GM18520 (cell line): ENCODE data around the gene HMX3.

Source experiments
- ATAC-seq: cut with Tn5 transposase; IDR thresholded peaks from one replicate; pipeline ENCODE4 v1.9.1; 2021; ENCODE audit not compliant: unreplicated experiment

HMX3 gene

DNA sequence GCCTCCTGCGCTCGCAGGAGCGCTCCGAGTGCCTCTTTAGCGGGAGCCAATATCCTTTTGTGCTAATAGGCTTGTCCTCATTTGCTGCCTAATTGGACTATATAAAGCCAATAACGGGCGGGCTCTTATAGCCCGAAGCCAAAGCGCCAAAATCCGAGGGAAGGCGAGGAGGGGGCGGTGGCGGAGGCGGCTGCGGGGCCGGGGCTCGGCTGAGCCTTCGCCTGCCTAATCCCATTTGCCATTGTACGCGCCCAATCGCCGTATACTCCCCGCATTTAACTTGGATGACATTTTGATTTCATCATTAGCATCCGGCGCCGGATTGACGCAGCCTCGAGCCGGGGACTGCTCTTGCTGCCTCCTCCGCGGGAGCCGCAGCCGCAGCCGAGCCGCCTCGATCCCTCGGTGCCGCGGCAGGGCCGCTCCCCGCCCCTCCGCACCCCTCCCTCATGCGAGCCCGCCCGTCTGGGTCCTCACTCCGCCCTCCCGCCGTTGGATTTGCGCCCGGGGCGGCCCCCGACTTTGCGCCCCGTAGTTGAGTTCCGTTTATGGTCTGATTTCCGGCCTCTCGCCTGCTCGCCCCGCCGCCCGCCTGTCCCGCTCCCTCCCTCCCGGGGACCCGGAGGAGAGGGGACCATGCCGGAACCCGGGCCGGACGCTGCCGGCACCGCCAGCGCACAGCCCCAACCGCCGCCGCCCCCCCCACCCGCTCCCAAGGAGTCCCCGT, at the start of gene HMX3:
Gene HMX3 (plus strand): TSS at position 556 of the 727 bp plus-strand sequence. CDS start 81 bp downstream, at position 637.
- ATAC-seq: no peak

DNA sequence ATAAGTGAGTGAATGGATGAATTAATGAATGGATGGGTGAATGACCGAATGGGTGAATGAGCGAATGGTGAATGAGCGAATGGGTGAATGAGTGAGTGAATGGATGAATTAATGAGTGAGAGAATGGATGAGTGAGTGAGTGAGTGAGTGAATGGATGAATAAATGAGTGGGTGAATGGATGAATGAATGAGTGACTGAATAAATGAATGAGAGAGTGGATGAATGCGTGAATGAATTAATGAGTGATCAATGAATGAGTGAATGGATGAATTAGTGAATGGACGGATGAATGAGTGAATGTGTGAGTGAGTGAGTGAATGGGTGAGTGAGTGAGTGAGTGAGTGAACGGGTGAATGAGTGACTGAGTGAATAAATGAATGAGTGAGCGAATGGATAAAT, 49.5 kb upstream of the HMX3 start:
- ATAC-seq: no peak

DNA sequence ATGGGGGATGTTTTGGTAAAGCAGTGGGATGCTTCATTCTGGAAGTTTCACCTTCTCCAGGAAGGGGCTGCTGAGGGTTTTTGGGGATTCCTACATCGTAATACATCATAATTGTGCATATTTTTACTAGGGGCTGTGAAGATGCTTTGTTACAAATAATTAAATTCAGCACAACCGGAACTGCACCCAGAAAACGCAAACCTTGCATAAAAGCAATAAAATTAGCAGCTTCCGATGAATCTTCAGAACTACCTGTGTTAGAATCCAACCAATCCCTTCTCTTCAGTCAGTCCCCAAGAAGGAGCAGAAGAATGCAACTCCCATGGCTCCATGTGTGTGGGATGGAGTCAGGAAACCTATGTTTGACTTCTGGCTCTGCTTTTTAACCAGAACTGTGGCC, 48.4 kb upstream of the HMX3 start:
- no peak for ATAC-seq

DNA sequence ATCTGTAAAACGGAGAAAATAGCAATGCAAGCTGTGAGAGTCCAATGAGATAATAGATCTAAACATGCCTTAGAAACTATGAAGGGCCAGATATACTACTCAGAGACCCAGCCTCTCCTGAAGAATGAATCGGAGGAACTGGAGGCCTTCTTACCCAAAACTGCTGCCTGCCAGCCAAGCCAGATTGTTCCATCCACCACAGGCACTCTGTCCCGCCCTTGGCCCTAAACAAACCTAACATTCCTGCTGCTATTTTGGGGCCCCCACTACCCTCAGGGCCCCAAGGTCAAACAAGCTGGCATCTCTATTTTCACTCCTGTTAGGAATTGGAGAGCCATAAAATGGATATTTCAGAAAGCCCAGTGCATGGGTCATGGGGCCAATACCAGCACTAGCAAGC, 48.0 kb upstream of the HMX3 start:
- ATAC-seq: no peak

DNA sequence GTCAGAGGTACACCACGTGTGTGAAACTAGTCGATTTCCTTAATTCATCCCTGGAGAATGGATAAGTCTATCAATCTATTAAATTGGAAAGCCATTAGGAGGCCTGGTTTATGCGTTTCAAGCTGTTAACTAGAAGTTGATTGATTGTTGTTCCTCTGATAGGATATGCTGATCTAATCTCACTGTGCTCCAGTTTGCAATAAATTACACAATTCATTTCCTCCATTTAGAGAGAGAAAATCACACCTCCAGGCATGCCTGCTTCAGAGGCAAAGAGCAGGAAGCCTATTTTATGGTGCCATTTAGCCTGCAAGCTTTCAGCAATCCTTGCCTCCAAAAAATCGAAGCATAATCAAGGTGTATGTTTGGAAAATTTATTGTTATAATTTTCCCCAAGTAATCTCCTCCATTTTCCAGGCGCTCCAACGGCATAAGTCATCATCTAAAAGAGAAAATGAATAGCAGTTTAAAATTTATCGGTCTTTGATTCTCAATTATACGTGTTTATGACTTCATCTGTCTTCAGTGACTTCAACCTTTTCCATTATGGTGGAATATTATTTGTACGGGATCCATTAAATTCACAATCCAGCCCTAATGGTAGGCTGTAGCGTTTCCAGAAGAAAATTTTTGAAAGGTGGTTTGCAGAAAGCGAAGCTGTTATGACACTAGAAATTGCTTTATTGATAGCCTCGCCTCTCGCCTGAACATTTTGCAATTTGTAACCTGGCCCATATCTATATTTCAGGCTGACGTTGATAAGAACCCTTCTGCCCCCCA, 42.9 kb upstream of the HMX3 start:
- no peak for ATAC-seq

DNA sequence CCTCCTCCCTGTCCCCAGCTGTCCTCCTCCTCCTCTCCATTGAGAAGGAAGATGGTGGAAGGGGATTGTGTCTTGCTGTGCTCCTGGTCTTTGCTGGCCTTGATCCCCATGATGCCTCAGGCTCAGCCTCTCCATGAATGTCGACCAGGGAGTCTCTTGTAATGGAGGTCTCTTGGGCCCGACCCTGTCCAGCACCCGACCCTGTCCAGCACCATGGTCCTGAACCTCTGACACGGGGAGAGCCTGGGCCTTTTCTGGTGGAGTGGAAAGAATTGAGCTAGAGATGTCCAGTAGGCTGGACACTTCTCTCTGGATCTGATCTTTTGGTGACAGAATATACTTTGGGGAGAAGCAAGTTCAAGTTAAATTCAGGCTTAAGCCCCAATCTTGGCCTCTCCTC, 42.3 kb upstream of the HMX3 start:
- no peak for ATAC-seq

DNA sequence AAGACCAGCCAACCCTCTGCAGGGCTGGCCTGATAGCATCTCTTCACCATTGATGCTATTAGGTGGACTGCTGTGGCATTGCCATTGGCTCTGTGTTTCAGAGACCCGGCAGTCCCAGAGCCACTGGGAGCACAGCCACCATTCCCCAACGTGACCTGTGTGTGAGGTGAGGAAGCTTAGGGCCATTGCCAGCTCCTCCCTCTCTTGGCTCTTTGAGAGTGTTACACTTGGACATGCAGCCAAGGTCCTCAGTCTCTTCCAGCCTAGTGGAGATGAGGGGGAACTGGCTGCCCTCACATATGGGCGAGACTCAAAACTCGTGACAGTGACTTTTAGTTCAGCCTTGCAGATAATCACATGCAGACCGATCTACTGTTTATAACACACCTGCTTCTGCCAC, 39.3 kb upstream of the HMX3 start:
- ATAC-seq: no peak

DNA sequence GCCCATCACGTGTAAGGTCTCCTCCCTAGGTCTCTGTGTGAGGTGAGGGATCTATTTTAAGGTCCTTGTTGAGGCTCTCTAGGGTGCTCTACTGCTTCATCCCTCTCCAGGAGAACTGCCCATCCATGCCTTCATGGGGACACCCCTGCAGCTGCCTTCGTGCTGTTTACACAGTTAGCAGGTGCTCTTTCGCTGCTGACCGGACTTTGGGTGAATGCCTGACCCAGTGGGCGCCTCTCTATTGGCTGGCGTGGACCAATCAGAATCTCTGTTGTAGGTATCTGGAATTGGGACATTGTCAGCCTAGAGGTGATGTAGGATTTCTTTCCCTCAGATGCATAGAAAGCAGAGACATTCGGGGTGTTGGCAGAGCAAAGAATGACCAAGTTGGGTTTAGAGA, 38.7 kb upstream of the HMX3 start:
- no peak for ATAC-seq

GRCh38 chr10:123100030-123100762, 35.6 kb upstream of the HMX3 start:
- ATAC-seq: no peak

GRCh38 chr10:123101872-123102271, 33.9 kb upstream of the HMX3 start:
- no peak for ATAC-seq

DNA sequence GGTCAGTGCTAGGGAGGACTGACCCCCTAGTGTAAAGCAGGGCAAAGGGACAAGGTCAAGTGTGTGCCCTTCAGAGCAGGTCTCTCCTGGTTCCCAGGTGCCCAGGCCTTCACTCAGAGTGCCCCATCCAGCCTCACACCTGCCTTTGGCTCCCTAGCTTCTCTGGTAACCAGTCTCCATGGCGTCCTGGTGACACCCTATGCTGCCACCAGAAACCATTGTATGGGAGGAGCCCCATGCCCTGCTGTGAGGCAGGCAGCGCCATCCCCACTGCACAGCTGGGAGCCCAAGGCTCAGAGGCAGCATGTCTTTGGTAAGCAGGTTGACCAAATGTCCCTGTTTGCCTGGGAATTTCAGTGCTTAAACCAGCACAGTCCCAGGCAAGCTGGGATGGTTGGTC, 33.1 kb upstream of the HMX3 start:
- ATAC-seq: no peak

DNA sequence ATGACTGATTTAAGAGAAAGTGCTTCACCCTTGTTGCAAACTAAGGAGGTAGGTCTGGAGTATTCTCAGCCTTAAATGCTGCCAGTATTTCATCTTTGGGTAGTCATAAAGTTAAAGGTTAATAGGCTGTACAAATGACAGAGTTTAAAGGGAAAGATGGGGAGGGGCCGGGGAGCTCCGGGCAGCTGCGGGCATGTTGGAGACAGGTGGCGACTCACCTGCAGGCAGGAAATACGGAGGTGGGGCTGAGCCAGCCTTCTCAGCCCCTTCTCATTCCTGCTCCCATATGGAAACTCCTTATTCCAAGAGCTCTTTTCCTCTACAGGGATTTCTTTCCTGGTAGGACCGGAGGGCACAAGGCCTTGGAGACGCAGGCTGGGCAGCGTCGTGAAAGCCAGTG, 31.8 kb upstream of the HMX3 start:
- no peak for ATAC-seq

DNA sequence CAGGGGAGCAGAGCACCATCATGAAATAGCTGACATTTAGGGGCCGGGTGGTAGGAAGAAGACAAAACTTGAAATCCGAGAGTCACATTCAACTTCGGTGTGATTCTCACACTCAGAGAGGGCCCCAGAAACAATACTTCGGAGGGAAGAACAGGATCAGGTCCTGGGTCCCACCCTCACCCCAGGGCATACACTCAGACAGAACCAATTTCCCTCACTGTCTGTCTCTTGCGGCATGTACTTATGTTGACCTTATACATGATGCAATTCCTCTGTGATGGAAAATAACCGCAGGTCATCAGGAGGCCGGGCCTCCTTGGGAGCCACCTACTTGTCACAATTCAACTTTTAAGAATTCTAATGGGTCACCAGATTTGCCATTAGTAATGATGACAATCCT, 26.3 kb upstream of the HMX3 start:
- ATAC-seq: no peak

GRCh38 chr10:123117644-123118417, 17.9 kb upstream of the HMX3 start:
- ATAC-seq: no peak

- ATAC-seq: no peak
Measured at GRCh38 chr10:123119081-123119480, 16.7 kb upstream of the HMX3 start.

- no peak for ATAC-seq
Measured at GRCh38 chr10:123126246-123126645, 9.5 kb upstream of the HMX3 start.

- ATAC-seq: no peak
Measured at GRCh38 chr10:123129618-123130271, 6.0 kb upstream of the HMX3 start.

- no peak for ATAC-seq
Measured at GRCh38 chr10:123132576-123133477, 2.9 kb upstream of the HMX3 start.

DNA sequence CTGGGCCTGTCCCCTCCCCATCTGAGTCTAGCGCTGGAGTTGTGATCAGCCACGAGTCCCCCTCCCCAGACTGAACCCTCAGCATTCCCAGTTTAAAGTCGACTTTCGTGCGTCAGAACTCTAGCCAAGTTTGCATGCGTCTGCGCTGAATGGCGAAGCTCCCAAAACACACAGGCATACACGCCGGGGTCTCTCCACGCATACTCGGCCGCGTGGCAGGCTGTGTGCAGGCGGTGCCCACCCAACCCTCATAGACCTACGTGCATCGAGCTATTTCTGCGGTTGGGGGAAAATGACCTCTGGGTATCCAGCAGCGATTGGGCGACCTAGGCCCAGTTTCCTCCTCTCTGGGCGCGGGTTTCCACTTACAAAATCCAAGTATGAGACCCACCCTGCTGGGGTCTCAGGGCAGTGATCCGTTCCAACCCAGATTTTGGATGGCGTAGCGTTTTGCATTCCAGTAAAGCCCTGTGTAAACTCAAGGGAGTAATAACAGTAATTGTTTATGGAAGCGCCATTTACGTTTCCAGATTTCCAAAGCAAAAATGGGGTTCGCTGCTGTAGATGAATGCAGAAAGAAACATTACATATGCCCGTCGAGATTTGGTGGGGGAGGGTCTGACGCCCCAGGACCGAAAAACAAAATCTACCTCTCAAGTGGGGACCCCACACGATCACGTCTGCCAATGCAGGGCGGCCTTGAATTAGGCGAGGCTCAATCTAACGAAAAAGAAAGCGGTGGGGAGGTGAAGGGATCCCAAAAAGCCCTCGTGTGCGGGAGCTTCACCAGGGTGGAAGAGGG, 2.0 kb upstream of the HMX3 start:
- ATAC-seq: no peak
